VCaP (cell line): ENCODE results near the gene CCDC88B.

ENCODE experiments used
- H3K27ac ChIP-seq: fragments of 450-650 bp; 2 replicates; pipeline ENCODE4 v1.5.1; 2017
- TF ChIP-seq, protein P1 (sequence below): fragments of 450-650 bp; conservative IDR thresholded peaks from 2 replicates; pipeline ENCODE4 v1.5.1; 2017; ENCODE audit warnings: mild to moderate bottlenecking, moderate library complexity

Gene CCDC88B

GRCh38 chr11:64352995-64353714 is 13.2 kb downstream of the CCDC88B start:
- H3K27ac ChIP-seq: peak overlapping the region; percentile 95; the same call in 1 of the 2 replicates
- TF ChIP-seq, protein P1, sequence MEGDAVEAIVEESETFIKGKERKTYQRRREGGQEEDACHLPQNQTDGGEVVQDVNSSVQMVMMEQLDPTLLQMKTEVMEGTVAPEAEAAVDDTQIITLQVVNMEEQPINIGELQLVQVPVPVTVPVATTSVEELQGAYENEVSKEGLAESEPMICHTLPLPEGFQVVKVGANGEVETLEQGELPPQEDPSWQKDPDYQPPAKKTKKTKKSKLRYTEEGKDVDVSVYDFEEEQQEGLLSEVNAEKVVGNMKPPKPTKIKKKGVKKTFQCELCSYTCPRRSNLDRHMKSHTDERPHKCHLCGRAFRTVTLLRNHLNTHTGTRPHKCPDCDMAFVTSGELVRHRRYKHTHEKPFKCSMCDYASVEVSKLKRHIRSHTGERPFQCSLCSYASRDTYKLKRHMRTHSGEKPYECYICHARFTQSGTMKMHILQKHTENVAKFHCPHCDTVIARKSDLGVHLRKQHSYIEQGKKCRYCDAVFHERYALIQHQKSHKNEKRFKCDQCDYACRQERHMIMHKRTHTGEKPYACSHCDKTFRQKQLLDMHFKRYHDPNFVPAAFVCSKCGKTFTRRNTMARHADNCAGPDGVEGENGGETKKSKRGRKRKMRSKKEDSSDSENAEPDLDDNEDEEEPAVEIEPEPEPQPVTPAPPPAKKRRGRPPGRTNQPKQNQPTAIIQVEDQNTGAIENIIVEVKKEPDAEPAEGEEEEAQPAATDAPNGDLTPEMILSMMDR: no peak

GRCh38 chr11:64353715-64354506 is 13.9 kb downstream of the CCDC88B start:
- H3K27ac ChIP-seq: peak overlapping the region; percentile 95; the same call in 1 of the 2 replicates
- TF ChIP-seq, protein P1: no peak

DNA sequence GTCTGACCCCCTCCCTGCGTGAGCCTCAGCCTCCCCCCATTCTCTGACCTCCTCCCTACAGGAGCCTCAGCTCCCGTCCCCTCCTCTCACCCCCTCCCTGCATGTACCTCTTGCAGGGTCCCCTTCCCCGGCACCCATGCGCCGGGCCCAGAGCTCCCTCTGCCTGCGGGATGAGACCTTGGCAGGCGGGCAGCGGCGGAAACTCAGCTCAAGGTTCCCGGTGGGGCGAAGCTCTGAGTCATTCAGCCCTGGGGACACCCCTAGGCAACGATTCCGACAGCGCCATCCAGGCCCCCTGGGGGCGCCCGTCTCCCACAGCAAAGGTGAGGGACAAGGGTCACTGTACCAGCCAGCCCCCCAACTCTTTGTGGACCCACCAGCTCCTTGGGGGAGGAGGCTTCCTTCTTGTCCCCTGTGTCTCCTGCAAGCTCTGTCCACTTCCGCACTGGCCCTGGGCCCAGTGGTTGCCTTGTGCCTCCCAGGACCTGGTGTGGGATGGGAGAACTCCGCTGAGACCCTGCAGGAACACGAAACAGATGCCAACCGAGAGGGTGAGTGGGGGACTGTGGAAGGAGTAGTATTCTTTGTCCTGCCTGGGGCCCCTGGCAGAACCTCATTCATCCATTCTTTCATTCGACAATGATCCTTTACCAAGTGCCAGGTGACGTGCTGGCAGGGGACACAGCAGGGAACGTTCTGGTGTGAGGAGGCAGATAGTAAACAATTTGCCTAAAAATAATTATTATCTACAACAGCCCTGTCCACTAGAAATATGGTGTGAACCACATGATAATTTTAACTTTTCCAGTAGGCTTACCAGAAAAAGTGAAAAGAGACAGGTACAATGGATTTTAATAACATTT is 15.3 kb downstream of the CCDC88B start:
- peak overlapping the region; percentile 95 for H3K27ac ChIP-seq
- TF ChIP-seq, protein P1: peak; percentile 100

GRCh38 chr11:64356498-64357411 is 16.8 kb downstream of the CCDC88B start:
- peak overlapping the region; percentile 95 for H3K27ac ChIP-seq
- TF ChIP-seq, protein P1: peak; percentile 92

DNA sequence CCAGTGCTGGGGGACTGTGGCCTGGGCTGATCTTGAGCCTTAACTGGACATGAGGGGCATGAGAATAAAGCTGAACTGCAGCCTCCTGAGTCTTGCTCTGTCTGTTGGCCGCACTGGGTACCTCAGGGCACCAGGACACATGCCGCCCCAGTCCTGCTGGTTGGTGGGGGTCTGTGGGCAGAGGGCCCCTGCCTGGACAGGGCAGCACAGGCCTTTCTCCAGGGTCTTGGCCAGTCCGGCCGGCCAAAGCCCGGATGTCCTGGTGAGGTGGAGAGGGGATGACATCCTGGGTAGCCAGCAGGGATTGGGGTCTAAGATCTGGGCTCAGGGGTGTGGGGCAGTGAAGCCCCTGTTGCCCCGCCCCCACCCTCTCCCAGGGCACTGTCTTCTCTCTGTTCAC is 17.4 kb downstream of the CCDC88B start:
- H3K27ac ChIP-seq: peak overlapping the region; percentile 95
- TF ChIP-seq, protein P1: no peak

DNA sequence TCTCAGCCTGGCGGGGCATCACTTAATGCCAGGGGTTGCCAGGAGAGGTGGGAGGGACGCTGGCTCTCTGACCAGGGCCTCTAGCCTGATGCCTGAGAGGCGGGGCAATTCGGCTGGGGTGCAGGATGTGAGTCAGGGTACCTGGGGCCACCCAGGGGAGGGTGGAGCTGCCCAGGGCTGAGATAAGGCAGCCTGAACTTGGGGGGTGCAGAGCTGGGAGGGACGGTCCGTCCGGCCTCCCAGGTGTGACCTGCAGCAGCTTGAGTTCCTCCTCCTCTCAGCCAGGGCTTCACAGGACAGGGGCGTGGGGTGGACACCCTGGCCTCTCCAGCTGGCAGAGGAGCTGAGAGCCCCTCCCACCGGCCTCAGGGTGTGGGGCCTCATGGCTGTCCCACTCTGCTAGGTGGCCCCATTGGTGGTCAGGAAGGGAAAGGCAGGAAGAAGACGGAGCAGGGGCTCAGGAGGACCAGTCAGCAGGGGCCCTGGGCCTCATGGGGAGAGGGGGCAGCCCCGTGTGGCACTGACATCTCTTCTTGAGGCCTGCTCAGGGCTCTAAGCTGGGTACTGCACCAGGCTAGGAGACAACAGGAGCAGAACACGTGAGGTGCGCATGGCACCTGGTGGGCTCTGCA is 18.0 kb downstream of the CCDC88B start:
- peak overlapping the region; percentile 95 for H3K27ac ChIP-seq
- TF ChIP-seq, protein P1: no peak
